ENCODE measurements around the gene STAP2. TPM values are rescaled to one million over a fixed set of nuclear protein-coding genes. Genes with fewer than 3 reads are reported as not detected.

The STAP2 gene
- total and polyA plus RNA-seq, 9 of the 15 experiments (the other 6 are each of a cell fraction or from before 2014, with no cell fraction given) = 1.2 to 9.8 (median 4.5) TPM

GRCh38 chr19:4337906-4338440 lies 654 bp downstream of the STAP2 start (continued):
- TF ChIP-seq PHF20 (IDR thresholded peaks at IDR 0.05; ENCODE audit: partially characterized antibody) = no peak
- no peak for TF ChIP-seq NCOA1 (IDR thresholded peaks at IDR 0.05; ENCODE audit: low read depth)
- TF ChIP-seq BCOR (IDR thresholded peaks at IDR 0.05) = no peak
- TF ChIP-seq ZNF217 (CRISPR knock-in tag; IDR thresholded peaks at IDR 0.05) = no peak
- TF ChIP-seq GATA2 (CRISPR knock-in tag; IDR thresholded peaks at IDR 0.05) = no peak
- no peak for TF ChIP-seq RERE (CRISPR knock-in tag; IDR thresholded peaks at IDR 0.05; ENCODE audit: borderline replicate concordance)
- TF ChIP-seq CBFA2T3 (IDR thresholded peaks at IDR 0.05) = no peak
- TF ChIP-seq SMAD3 (CRISPR knock-in tag; conservative IDR thresholded peaks at IDR 0.05) = no peak
- TF ChIP-seq CTBP1 (IDR thresholded peaks at IDR 0.05; ENCODE audit: borderline replicate concordance) = peak; percentile 62; the same call in 1 of the 2 replicates
- TF ChIP-seq MECOM (CRISPR knock-in tag; IDR thresholded peaks at IDR 0.05) = no peak
- TF ChIP-seq RBM14 (IDR thresholded peaks at IDR 0.05; ENCODE audit: borderline replicate concordance, insufficient read depth, low read depth, low read length) = no peak
- TF ChIP-seq TSC22D4 (tag; IDR thresholded peaks at IDR 0.05) = no peak
- no peak for TF ChIP-seq NELFE (IDR thresholded peaks at IDR 0.05; ENCODE audit: insufficient read depth, insufficient read length)
- no peak for TF ChIP-seq PCBP2 (IDR thresholded peaks at IDR 0.05; ENCODE audit: low read depth, low read length, poor library complexity, severe bottlenecking)
- TF ChIP-seq RBBP5 (IDR thresholded peaks at IDR 0.05; ENCODE audit: borderline replicate concordance, insufficient read depth, low read length, poor library complexity, severe bottlenecking) = no peak
- no peak for TF ChIP-seq PCBP1 (IDR thresholded peaks at IDR 0.05; ENCODE audit: low read depth, low read length, poor library complexity, severe bottlenecking)
- no peak for TF ChIP-seq EGR1 (conservative IDR thresholded peaks at IDR 0.05)
- TF ChIP-seq ZNF134 (CRISPR knock-in tag; conservative IDR thresholded peaks at IDR 0.05) = no peak
- no peak for TF ChIP-seq ZNF695 (CRISPR knock-in tag; IDR thresholded peaks at IDR 0.05)
- no peak for TF ChIP-seq TRIM25 (IDR thresholded peaks at IDR 0.05; ENCODE audit: borderline replicate concordance)
- TF ChIP-seq MBD2 (IDR thresholded peaks at IDR 0.05; ENCODE audit: borderline replicate concordance, low read depth) = peak; percentile 14; the same call in 1 of the 2 replicates
- TF ChIP-seq BMI1 (IDR thresholded peaks at IDR 0.05; ENCODE audit: low read length) = no peak
